Tongue (tissue), 3 donors: ENCODE data around the gene HDC. TPM values are rescaled to one million over a fixed set of nuclear protein-coding genes. Genes with fewer than 3 reads are reported as not detected.
A peak's percentile ranks its signal among the peaks of the same experiment; 100 is the strongest.

Experiments
- DNase-seq: peaks from one replicate; pipeline ENCODE4 v3.0.0-alpha.2; 2015
- small RNA-seq: library from RNA; depleted of rRNA; stranded (forward); fragments of <200 nt; gene quantifications from one replicate; pipeline ENCODE3, GENCODE V24; 2014; ENCODE audit warnings: low replicate concordance
- total RNA-seq: library from RNA; depleted of rRNA; stranded (reverse); fragments of >200 nt; gene quantifications from one replicate; pipeline ENCODE4 v1.2.3, GENCODE V29; 2014

The HDC gene
- total RNA-seq, 1 donor from 2014 or later: 3.4 TPM

DNA sequence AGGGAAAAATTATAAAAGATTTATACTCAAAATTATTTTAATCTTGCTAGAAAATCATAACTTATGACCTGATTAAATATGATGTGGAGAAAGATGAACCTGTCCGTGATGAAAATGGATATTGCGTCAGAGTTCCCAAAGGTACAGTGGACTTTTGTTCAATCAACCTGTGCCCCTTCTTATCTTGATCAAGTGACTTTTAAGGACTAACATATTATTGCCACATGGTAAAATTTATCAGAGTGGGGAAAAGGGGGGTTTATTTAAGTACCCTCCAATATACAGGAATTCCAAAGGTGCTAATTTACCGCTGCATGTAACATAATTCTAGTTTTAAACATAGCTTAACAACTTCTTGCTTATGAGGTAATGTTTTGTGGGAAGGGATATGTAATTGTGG lies 39.6 kb downstream of the HDC start:
- no peak for DNase-seq

GRCh38 chr15:50225057-50225456 lies 40.5 kb downstream of the HDC start:
- no peak for DNase-seq

DNA sequence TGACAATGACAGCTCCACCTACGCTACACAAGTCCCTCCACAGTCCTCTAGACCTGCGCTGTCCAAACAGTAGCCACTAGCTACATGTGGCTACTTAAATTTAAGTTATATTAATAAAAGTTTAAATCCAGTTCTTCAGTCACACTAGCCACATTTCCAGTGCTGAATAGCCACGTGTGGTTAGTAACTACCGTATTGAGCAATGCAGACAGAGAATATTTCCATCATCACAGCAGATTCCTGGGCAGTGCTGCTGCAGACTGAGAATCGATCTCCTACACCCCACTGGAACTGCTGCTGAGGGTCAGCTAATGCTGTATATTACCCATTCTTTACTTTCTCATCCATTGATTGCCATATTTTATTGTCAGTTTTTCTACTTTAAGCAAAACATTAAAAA lies 40.9 kb downstream of the HDC start:
- no peak for DNase-seq

DNA sequence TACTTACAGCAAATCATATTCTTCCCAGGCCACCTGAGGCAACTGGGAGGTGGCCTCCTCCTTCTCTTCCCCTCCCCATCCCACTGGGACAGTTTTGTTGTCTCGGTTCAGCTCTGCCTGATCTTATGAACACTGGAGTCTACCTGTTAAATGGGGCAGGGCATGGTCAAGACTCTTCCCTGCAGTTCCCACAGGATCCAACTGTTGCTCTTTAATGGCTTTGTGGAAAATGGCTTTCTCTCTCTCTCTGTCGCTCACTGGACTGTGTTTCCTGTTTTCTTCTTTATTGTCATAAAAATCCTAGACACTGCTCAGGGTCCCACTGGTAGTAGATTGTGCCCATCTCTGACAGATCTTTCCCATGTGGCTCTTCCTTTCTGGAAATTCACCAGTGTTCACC lies 43.3 kb downstream of the HDC start:
- DNase-seq: no peak

- no peak for DNase-seq
Observed at GRCh38 chr15:50219820-50220219, 45.7 kb downstream of the HDC start.

- DNase-seq: no peak
Observed at GRCh38 chr15:50218691-50219090, 46.8 kb downstream of the HDC start.

GRCh38 chr15:50218291-50218690 lies 47.2 kb downstream of the HDC start:
- DNase-seq: no peak

GRCh38 chr15:50210462-50211157 lies 54.9 kb downstream of the HDC start:
- peak; percentile 5 for DNase-seq

- DNase-seq: no peak
Observed at GRCh38 chr15:50209809-50210208, 55.7 kb downstream of the HDC start.

DNA sequence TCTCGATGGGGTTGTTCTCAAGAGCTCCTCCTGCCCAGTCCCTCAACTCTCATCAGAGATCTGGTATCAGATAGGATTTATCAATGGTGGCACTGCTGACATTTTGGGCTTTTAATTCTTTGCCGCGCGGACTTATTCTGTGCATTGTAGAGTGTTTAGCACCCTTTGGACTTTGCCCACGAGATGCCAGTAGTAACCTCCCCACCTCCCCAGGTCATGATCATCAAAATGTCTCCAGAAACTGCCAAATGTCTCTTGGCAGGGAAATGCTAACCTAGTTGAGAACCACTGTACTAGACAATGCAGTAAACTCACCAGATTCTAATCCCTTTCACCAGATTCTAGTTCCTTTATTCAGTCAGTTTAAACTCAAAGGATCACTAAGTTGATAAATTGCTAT lies 59.5 kb downstream of the HDC start:
- no peak for DNase-seq

- DNase-seq: no peak
Observed at GRCh38 chr15:50202003-50202402, 63.5 kb downstream of the HDC start.

GRCh38 chr15:50192926-50193620 lies 72.5 kb downstream of the HDC start:
- DNase-seq: no peak

- no peak for DNase-seq
Observed at GRCh38 chr15:50192164-50192563, 73.4 kb downstream of the HDC start.

Small RNA genes lying within 50 kb of the gene (small RNA-seq; reads per million reads assigned to genes)
- gene RF00019: not detected

Other genes with a start within 250 kb of the HDC start
- 10.5 TPM for gene ATP8B4, start 146.5 kb downstream of the HDC start, total RNA-seq
- 0.31 TPM for gene SLC27A2, start 83.5 kb downstream of the HDC start, total RNA-seq
- 36.1 TPM for gene GABPB1, start 89.5 kb upstream of the HDC start, total RNA-seq
- 42.3 TPM for gene USP8, start 158.7 kb upstream of the HDC start, total RNA-seq